C4-2B (cell line): ENCODE results near the gene ICA1.

ENCODE experiments used
- ZFX ChIP-seq: fragments of 450-650 bp; IDR thresholded peaks from 2 replicates; pipeline ENCODE4 v1.6.1; 2017
- TF ChIP-seq, protein P1 (sequence below): fragments of 450-650 bp; conservative IDR thresholded peaks from 2 replicates; pipeline ENCODE4 v1.5.1; 2017; ENCODE audit warnings: mild to moderate bottlenecking

DNA sequence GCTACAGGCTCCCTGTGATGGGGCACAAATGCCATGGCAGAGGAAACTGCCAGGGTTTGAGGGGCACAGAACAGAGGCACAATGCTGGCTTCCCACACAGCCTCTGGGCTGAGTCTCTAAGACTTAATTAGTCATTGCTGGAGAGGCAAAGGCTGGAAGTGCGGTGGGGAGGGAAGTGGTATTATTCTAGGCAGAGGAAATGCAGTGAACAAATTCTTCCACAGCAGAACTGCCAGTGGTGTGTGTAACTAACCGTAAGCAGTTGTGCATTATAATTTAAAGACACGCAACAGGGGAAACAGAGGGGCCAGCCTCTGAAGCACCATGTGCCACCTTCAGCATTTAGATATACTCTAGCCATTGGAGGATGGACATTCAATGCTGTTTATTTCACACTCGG is 12.8 kb downstream of the ICA1 start:
- TF ChIP-seq, protein P1, sequence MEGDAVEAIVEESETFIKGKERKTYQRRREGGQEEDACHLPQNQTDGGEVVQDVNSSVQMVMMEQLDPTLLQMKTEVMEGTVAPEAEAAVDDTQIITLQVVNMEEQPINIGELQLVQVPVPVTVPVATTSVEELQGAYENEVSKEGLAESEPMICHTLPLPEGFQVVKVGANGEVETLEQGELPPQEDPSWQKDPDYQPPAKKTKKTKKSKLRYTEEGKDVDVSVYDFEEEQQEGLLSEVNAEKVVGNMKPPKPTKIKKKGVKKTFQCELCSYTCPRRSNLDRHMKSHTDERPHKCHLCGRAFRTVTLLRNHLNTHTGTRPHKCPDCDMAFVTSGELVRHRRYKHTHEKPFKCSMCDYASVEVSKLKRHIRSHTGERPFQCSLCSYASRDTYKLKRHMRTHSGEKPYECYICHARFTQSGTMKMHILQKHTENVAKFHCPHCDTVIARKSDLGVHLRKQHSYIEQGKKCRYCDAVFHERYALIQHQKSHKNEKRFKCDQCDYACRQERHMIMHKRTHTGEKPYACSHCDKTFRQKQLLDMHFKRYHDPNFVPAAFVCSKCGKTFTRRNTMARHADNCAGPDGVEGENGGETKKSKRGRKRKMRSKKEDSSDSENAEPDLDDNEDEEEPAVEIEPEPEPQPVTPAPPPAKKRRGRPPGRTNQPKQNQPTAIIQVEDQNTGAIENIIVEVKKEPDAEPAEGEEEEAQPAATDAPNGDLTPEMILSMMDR: no peak
- TF ChIP-seq ZFX: no peak
